ENCODE results near the gene ABCG8.

Gene ABCG8

GRCh38 chr2:43931293-43931692, 92.5 kb downstream of the ABCG8 start:
- no peak overlapping the region for H3K4me3 ChIP-seq (ENCODE audit: low read depth, low read length)
- TF ChIP-seq, protein P1, sequence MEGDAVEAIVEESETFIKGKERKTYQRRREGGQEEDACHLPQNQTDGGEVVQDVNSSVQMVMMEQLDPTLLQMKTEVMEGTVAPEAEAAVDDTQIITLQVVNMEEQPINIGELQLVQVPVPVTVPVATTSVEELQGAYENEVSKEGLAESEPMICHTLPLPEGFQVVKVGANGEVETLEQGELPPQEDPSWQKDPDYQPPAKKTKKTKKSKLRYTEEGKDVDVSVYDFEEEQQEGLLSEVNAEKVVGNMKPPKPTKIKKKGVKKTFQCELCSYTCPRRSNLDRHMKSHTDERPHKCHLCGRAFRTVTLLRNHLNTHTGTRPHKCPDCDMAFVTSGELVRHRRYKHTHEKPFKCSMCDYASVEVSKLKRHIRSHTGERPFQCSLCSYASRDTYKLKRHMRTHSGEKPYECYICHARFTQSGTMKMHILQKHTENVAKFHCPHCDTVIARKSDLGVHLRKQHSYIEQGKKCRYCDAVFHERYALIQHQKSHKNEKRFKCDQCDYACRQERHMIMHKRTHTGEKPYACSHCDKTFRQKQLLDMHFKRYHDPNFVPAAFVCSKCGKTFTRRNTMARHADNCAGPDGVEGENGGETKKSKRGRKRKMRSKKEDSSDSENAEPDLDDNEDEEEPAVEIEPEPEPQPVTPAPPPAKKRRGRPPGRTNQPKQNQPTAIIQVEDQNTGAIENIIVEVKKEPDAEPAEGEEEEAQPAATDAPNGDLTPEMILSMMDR (IDR thresholded peaks at IDR 0.05; ENCODE audit: low read depth, low read length, missing control alignments), result no peak
- DNase-seq (ENCODE audit: low read depth), result no peak

All from GM12864 (cell line).